SU-DHL-6 (cell line): ENCODE results near the gene OVOL3.
A peak's percentile ranks its signal among the peaks of the same experiment; 100 is the strongest.
"Not testable (repeated sequence)": the region's sequence is repeated elsewhere in the genome, so short reads cannot be mapped to it uniquely, and the experiment has no call there.

Experiments used
- H2AFZ ChIP-seq: fragments of 200-600 bp; sonication (generic); 2 replicates; pipeline ENCODE4 v1.6.1; 2014; ENCODE audit warnings: low read depth, mild to moderate bottlenecking, moderate library complexity, mixed read lengths, antibody characterized with exemption, low read length; ENCODE audit not compliant: severe bottlenecking
- H3F3A ChIP-seq: fragments of 200-600 bp; shearing (Covaris generic); 2 replicates; pipeline ENCODE4 v1.6.0; 2016; ENCODE audit warnings: antibody characterized with exemption, mild to moderate bottlenecking; ENCODE audit not compliant: insufficient read depth
- H3K27ac ChIP-seq: fragments of 200-600 bp; sonication (generic); 2 replicates; pipeline ENCODE4 v1.5.1; 2016; ENCODE audit warnings: low read depth, mild to moderate bottlenecking, low read length, moderate library complexity, mixed read lengths
- H3K27me3 ChIP-seq: fragments of 200-600 bp; sonication (generic), shearing (Covaris generic); 2 replicates; pipeline ENCODE4 v1.6.0; 2014; ENCODE audit warnings: mild to moderate bottlenecking, low read length
- H3K36me3 ChIP-seq: fragments of 200-600 bp; sonication (generic); 2 replicates; pipeline ENCODE4 v1.6.1; 2014; ENCODE audit warnings: mild to moderate bottlenecking, low read length, mixed read lengths
- H3K4me2 ChIP-seq: fragments of 300-600, 200-600 bp; shearing (Covaris generic), sonication (generic); 2 replicates; pipeline ENCODE4 v1.6.0; 2014; ENCODE audit warnings: low read length, low read depth, mild to moderate bottlenecking; ENCODE audit not compliant: poor library complexity, severe bottlenecking
- H3K4me3 ChIP-seq: fragments of 200-600 bp; sonication (generic); 2 replicates; pipeline ENCODE4 v1.5.1; 2014; ENCODE audit warnings: antibody characterized with exemption, low read length, mild to moderate bottlenecking, mixed read lengths; ENCODE audit not compliant: insufficient read depth, poor library complexity, severe bottlenecking
- H3K79me2 ChIP-seq: fragments of 200-600 bp; sonication (generic); 2 replicates; pipeline ENCODE4 v1.6.1; 2014; ENCODE audit warnings: mild to moderate bottlenecking, low read length, moderate library complexity; ENCODE audit not compliant: insufficient read depth
- H3K9ac ChIP-seq: fragments of 200-600 bp; sonication (generic); 2 replicates; pipeline ENCODE4 v1.7.0; 2014; ENCODE audit warnings: mild to moderate bottlenecking, low read length
- H3K9me2 ChIP-seq: fragments of 200-600 bp; sonication (generic); replicated peaks from 2 replicates; pipeline ENCODE4 v1.6.1; 2014; ENCODE audit warnings: low read length; ENCODE audit not compliant: insufficient read depth
- H3K9me3 ChIP-seq: fragments of 200-600 bp; sonication (generic); 2 replicates; pipeline ENCODE4 v1.6.1; 2014; ENCODE audit warnings: low read length, mixed read lengths; ENCODE audit not compliant: insufficient read depth
- H4K20me1 ChIP-seq: fragments of 200-600 bp; sonication (generic); 2 replicates; pipeline ENCODE4 v1.6.1; 2014; ENCODE audit warnings: low read depth, mild to moderate bottlenecking, antibody characterized with exemption, low read length, moderate library complexity, mixed read lengths
- EZH2phosphoT487 ChIP-seq: fragments of 200-600 bp; sonication (generic), shearing (Covaris generic); conservative IDR thresholded peaks from 2 replicates; pipeline ENCODE4 v1.6.1; 2018; ENCODE audit warnings: mild to moderate bottlenecking, antibody characterized with exemption, low read length, moderate library complexity, mixed read lengths
- TF ChIP-seq, protein P1 (sequence below): fragments of 200-600 bp; sonication (generic); IDR thresholded peaks from one replicate; pipeline ENCODE4 v1.5.1; 2017; ENCODE audit warnings: antibody characterized with exemption, mild to moderate bottlenecking, low read length, moderate library complexity; ENCODE audit not compliant: insufficient read depth, poor library complexity, severe bottlenecking

OVOL3 gene

DNA sequence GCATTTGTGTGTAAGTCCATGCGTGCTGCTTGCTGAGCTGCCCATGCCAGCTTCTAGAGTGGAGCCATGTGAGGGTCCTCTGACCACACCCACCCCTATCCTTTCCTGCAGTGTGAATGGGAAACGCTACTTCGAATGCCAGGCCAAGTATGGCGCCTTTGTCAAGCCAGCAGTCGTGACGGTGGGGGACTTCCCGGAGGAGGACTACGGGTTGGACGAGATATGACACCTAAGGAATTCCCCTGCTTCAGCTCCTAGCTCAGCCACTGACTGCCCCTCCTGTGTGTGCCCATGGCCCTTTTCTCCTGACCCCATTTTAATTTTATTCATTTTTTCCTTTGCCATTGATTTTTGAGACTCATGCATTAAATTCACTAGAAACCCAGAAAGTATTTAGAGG, 14.6 kb downstream of the OVOL3 start:
- Histone ChIP-seq H3K9me2 (no peaks in the 10 kb centered on the region), H3K36me3 (no peaks in the 10 kb centered on the region)

DNA sequence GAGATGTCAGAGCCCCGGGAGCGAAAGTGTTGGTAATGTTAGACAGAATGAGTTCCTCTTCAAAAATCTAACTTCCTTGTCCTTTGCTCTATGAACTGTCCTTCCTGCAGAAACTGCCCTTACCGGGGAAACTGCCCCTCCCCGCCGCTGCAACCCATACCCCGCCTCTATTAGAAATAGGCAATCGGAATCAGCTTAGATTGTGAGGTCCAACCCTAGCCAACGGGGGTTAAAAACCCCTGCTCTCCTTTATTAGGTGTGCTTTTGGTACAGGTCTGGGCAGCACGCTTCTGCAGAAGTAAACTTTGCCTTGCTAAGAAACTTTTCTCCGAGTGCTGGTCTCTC, 17.4 kb downstream of the OVOL3 start:
- TF ChIP-seq, protein P1, sequence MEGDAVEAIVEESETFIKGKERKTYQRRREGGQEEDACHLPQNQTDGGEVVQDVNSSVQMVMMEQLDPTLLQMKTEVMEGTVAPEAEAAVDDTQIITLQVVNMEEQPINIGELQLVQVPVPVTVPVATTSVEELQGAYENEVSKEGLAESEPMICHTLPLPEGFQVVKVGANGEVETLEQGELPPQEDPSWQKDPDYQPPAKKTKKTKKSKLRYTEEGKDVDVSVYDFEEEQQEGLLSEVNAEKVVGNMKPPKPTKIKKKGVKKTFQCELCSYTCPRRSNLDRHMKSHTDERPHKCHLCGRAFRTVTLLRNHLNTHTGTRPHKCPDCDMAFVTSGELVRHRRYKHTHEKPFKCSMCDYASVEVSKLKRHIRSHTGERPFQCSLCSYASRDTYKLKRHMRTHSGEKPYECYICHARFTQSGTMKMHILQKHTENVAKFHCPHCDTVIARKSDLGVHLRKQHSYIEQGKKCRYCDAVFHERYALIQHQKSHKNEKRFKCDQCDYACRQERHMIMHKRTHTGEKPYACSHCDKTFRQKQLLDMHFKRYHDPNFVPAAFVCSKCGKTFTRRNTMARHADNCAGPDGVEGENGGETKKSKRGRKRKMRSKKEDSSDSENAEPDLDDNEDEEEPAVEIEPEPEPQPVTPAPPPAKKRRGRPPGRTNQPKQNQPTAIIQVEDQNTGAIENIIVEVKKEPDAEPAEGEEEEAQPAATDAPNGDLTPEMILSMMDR, result no peak
- TF ChIP-seq EZH2phosphoT487, result no peak
- Histone ChIP-seq H3K27me3 (no peaks in the 10 kb centered on the region), H3K4me2 (peak overlapping the region; percentile 72), H4K20me1 (no peaks in the 10 kb centered on the region), H3K4me3 (peak overlapping the region; percentile 63), H3K9me2 (no peaks in the 10 kb centered on the region), H3K9me3 (no peaks in the 10 kb centered on the region), H3K27ac (peak overlapping the region; percentile 67), H3K36me3 (no peaks in the 10 kb centered on the region), H3K9ac (peak overlapping the region; percentile 70), H3F3A (peaks cover 4% of the 10 kb centered on the region; the same call in 1 of the 2 replicates), H2AFZ (peak overlapping the region; percentile 77), H3K79me2 (no peaks in the 10 kb centered on the region)

More for the DNA sequence above, 14.6 kb downstream of the OVOL3 start:
- Histone ChIP-seq H3K4me3 (no peak overlapping the region), H2AFZ (no peak overlapping the region), H3K9me3 (no peaks in the 10 kb centered on the region), H3K9ac (no peak overlapping the region), H3K4me2 (no peak overlapping the region), H4K20me1 (no peaks in the 10 kb centered on the region), H3K27me3 (no peaks in the 10 kb centered on the region), H3K79me2 (no peaks in the 10 kb centered on the region), H3K27ac (no peak overlapping the region), H3F3A (peaks cover 4% of the 10 kb centered on the region; the same call in 1 of the 2 replicates)
- TF ChIP-seq, protein P1, result no peak
- TF ChIP-seq EZH2phosphoT487, result no peak

DNA sequence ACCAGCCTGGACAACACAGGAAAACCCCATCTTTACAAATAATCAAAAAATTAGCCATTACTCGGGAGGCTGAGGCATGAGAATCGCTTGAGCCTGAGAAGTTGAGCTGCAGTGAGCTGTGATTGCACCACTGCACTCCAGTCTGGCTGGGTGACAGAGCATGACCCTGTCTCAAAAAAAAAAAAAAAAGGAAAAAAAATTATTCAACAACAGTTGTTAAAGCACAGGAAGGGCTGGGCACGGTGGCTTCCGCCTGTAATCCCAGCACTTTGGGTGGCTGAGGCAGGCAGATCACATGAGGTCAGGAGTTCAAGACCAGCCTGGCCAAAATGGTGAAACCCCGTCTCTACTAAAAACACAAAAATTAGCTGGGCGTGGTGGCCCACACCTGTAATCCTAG, 20.3 kb downstream of the OVOL3 start:
- H2AFZ ChIP-seq, H3K9me2 ChIP-seq, H3K9ac ChIP-seq, H3K4me2 ChIP-seq, H3F3A ChIP-seq, H3K36me3 ChIP-seq, H3K79me2 ChIP-seq, H3K27ac ChIP-seq, H4K20me1 ChIP-seq, H3K4me3 ChIP-seq, H3K9me3 ChIP-seq, H3K27me3 ChIP-seq: not testable (repeated sequence)

DNA sequence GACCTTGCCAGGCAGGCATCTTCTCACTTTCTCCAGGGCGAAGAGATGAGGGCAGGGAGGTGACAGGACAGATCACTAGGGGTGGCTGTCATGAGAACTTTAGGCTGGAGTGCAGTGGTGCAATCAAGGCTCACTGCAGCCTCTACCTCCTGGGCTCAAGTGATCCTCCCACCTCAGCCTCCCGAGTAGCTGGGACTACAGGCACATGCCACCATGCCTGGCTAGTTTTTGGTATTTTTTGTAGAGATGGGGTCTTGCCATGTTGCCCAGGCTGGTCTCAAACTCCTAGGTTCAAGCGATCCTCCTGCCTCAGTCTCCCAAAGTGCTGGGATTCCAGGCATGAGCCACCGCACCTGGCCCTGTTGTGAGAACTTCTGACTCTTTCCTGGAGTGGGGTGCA, 23.9 kb downstream of the OVOL3 start:
- not testable (repeated sequence) for H3K27ac ChIP-seq, H3K79me2 ChIP-seq, H3K4me2 ChIP-seq, H4K20me1 ChIP-seq, H2AFZ ChIP-seq, H3F3A ChIP-seq, H3K9me3 ChIP-seq, H3K9me2 ChIP-seq, H3K4me3 ChIP-seq, H3K27me3 ChIP-seq, H3K36me3 ChIP-seq, H3K9ac ChIP-seq
